Tibial artery (tissue), 4 donors: ENCODE results near the gene CCDC127.
"Not testable (repeated sequence)": the region's sequence is repeated elsewhere in the genome, so short reads cannot be mapped to it uniquely, and the experiment has no call there.

Experiments used
- DNase-seq, 2 donors: peaks; one replicate each; pipeline ENCODE4 v3.0.0-alpha.2; 2019
- H3K27ac ChIP-seq, 2 donors: fragments of 200-600 bp; sonication (generic) in 1 of 2; 1 replicate in 1 of 2; 2 replicates in 1 of 2; pipeline ENCODE4 v1.5.1; 2018 to 2019; ENCODE audit warnings: mild to moderate bottlenecking in 1 of 2
- H3K27me3 ChIP-seq, 2 donors: fragments of 200-600 bp; sonication (generic) in 1 of 2; one replicate each; pipeline versions ENCODE4 v1.5.1 to v1.6.0; 2016 to 2019
- H3K36me3 ChIP-seq, 3 donors: fragments of 200-600 bp; sonication (generic) in 2 of 3; one replicate each; pipeline ENCODE4 v1.5.1; 2016 to 2019; ENCODE audit warnings: mild to moderate bottlenecking in 2 of 3
- H3K4me1 ChIP-seq, 4 donors: fragments of 200-600 bp; sonication (generic) in 2 of 4; 1 replicate in 3 of 4; 2 replicates in 1 of 4; pipeline ENCODE4 v1.5.1; 2016 to 2019
- H3K4me3 ChIP-seq, 2 donors: fragments of 200-600 bp; sonication (generic) in 1 of 2; 1 replicate in 1 of 2; 2 replicates in 1 of 2; pipeline ENCODE4 v1.5.1; 2018 to 2019; ENCODE audit warnings: mild to moderate bottlenecking in 2 of 2
- H3K9me3 ChIP-seq, 3 donors: fragments of 200-600 bp; sonication (generic) in 1 of 3; one replicate each; pipeline ENCODE4 v1.5.1; 2016 to 2019
- CTCF ChIP-seq, 2 experiments: fragments of 200-600 bp in 1 of 2; fragments of 450-650 bp in 1 of 2; IDR thresholded peaks; one replicate each; pipeline ENCODE4 v1.5.1; 2017 to 2019; ENCODE audit warnings: antibody characterized with exemption in 2 of 2, mild to moderate bottlenecking in 1 of 2, moderate library complexity in 1 of 2
- intact Hi-C: fragments of 100-400 bp; cut with DNase I; formaldehyde crosslinking; loops from one replicate; pipeline ENCODE4 v1.15.0; 2023; ENCODE audit warnings: low total_unique reads

CCDC127 gene

GRCh38 chr5:167511-167910 is 50.4 kb downstream of the CCDC127 start:
- Histone ChIP-seq H3K4me1 (peaks cover 0 to 11% (median 5%) of the 10 kb centered on the region in 4 donors), H3K27ac (no peak overlapping the region), H3K36me3 (no peaks in the 10 kb centered on the region), H3K9me3 (no peaks in the 10 kb centered on the region), H3K27me3 (peaks cover 0 to 19% of the 10 kb centered on the region in 2 donors), H3K4me3 (no peak overlapping the region)
- TF ChIP-seq CTCF (IDR thresholded peaks at IDR 0.05) = no peak
- intact Hi-C loops = no loop called here
- DNase-seq = peak in 1 of 2 donors; percentile 38

GRCh38 chr5:166441-167372 is 51.2 kb downstream of the CCDC127 start:
- peak in 1 of 2 donors; percentile 25 for DNase-seq
- no peak for TF ChIP-seq CTCF (IDR thresholded peaks at IDR 0.05)
- intact Hi-C loops = no loop called here

GRCh38 chr5:164783-165182 is 53.2 kb downstream of the CCDC127 start:
- peaks cover 0 to 22% of the 10 kb centered on the region in 2 donors for H3K27me3 ChIP-seq
- not testable (repeated sequence) for H3K4me1 ChIP-seq
- DNase-seq = peak in 1 of 2 donors; percentile 12

More at GRCh38 chr5:166441-167372, 51.2 kb downstream of the CCDC127 start:
- H3K9me3 ChIP-seq = no peaks in the 10 kb centered on the region
- H3K36me3 ChIP-seq = no peaks in the 10 kb centered on the region
- H3K27me3 ChIP-seq = peaks cover 0 to 20% of the 10 kb centered on the region in 2 donors
- H3K4me3 ChIP-seq = no peak overlapping the region
- H3K4me1 ChIP-seq = peaks cover 0 to 11% (median 5%) of the 10 kb centered on the region in 4 donors
- H3K27ac ChIP-seq = no peak overlapping the region

GRCh38 chr5:164244-164643 is 53.7 kb downstream of the CCDC127 start:
- Histone ChIP-seq H3K27me3 (peaks cover 0 to 27% of the 10 kb centered on the region in 2 donors), H3K27ac (no peak overlapping the region), H3K4me3 (no peak overlapping the region), H3K4me1 (peaks cover 0 to 5% (median 2%) of the 10 kb centered on the region in 4 donors), H3K36me3 (no peaks in the 10 kb centered on the region), H3K9me3 (no peaks in the 10 kb centered on the region)
- TF ChIP-seq CTCF (IDR thresholded peaks at IDR 0.05) = no peak
- peak in 1 of 2 donors; percentile 16 for DNase-seq
- intact Hi-C loops = no loop called here

More at GRCh38 chr5:164783-165182, 53.2 kb downstream of the CCDC127 start:
- H3K27ac ChIP-seq, H3K4me3 ChIP-seq, H3K36me3 ChIP-seq, intact Hi-C loops, H3K9me3 ChIP-seq: not testable (repeated sequence)

GRCh38 chr5:163841-164240 is 54.1 kb downstream of the CCDC127 start:
- no peaks in the 10 kb centered on the region for H3K36me3 ChIP-seq
- no peak for TF ChIP-seq CTCF (IDR thresholded peaks at IDR 0.05)
- peaks cover 0 to 31% of the 10 kb centered on the region in 2 donors for H3K27me3 ChIP-seq
- no peak overlapping the region for H3K4me3 ChIP-seq
- intact Hi-C loops = no loop called here
- peak in 1 of 2 donors; percentile 29 for DNase-seq
- H3K27ac ChIP-seq = no peak overlapping the region
- peaks cover 0 to 1% (median under 1%) of the 10 kb centered on the region in 4 donors for H3K4me1 ChIP-seq
- H3K9me3 ChIP-seq = no peaks in the 10 kb centered on the region

GRCh38 chr5:163338-163620 is 54.7 kb downstream of the CCDC127 start:
- no peaks in the 10 kb centered on the region for H3K9me3 ChIP-seq
- H3K36me3 ChIP-seq = no peaks in the 10 kb centered on the region
- H3K27me3 ChIP-seq = peaks cover 0 to 37% of the 10 kb centered on the region in 2 donors
- no peak for TF ChIP-seq CTCF (IDR thresholded peaks at IDR 0.05)
- peak in 1 of 2 donors; percentile 47 for DNase-seq
- H3K4me1 ChIP-seq = no peaks in the 10 kb centered on the region
- H3K27ac ChIP-seq = no peak overlapping the region
- intact Hi-C loops = no loop called here
- no peak overlapping the region for H3K4me3 ChIP-seq
